LoVo (cell line): ENCODE measurements around the gene ICAM4.
"Not testable (repeated sequence)": the region's sequence is repeated elsewhere in the genome, so short reads cannot be mapped to it uniquely, and the experiment has no call there.

Experiments
- DNase-seq: peaks from one replicate; pipeline ENCODE4 v3.0.0-alpha.2; 2016; ENCODE audit warnings: low spot score

ICAM4 gene, protein sequence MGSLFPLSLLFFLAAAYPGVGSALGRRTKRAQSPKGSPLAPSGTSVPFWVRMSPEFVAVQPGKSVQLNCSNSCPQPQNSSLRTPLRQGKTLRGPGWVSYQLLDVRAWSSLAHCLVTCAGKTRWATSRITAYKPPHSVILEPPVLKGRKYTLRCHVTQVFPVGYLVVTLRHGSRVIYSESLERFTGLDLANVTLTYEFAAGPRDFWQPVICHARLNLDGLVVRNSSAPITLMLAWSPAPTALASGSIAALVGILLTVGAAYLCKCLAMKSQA

DNA sequence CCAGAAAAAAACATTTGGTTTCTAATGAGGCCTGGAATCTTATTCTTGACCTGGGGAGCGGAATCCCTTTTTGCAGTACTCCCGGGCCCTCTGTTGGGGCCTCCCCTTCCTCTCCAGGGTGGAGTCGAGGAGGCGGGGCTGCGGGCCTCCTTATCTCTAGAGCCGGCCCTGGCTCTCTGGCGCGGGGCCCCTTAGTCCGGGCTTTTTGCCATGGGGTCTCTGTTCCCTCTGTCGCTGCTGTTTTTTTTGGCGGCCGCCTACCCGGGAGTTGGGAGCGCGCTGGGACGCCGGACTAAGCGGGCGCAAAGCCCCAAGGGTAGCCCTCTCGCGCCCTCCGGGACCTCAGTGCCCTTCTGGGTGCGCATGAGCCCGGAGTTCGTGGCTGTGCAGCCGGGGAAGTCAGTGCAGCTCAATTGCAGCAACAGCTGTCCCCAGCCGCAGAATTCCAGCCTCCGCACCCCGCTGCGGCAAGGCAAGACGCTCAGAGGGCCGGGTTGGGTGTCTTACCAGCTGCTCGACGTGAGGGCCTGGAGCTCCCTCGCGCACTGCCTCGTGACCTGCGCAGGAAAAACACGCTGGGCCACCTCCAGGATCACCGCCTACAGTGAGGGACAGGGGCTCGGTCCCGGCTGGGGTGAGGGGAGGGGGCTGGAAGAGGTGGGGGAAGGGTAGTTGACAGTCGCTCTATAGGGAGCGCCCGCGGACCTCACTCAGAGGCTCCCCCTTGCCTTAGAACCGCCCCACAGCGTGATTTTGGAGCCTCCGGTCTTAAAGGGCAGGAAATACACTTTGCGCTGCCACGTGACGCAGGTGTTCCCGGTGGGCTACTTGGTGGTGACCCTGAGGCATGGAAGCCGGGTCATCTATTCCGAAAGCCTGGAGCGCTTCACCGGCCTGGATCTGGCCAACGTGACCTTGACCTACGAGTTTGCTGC, at the start of gene ICAM4:
TSS of gene ICAM4 (plus strand) at position 153 of the 935 bp plus-strand sequence. CDS start at position 211, 58 bp downstream.
- no peak for DNase-seq

DNA sequence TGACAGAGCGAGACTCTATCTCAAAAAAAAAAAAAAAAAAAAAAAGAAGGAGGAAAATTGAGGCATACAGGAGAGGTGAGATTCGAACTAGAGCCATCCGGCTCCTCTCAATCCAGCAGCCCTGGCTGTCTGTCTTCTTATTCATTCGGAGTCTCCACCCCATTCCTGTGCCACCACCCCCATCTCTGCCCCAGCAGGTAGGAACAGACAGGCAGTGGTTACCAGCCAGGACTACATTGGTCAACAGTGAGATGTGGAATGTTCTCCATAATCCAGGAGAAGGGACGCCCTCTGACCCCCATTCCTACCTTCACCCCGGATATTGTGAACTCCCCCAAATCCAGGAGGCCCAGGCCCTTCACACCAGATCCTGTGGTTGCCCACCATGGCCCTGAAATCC, 49.1 kb upstream of the ICAM4 start:
- no peak for DNase-seq

DNA sequence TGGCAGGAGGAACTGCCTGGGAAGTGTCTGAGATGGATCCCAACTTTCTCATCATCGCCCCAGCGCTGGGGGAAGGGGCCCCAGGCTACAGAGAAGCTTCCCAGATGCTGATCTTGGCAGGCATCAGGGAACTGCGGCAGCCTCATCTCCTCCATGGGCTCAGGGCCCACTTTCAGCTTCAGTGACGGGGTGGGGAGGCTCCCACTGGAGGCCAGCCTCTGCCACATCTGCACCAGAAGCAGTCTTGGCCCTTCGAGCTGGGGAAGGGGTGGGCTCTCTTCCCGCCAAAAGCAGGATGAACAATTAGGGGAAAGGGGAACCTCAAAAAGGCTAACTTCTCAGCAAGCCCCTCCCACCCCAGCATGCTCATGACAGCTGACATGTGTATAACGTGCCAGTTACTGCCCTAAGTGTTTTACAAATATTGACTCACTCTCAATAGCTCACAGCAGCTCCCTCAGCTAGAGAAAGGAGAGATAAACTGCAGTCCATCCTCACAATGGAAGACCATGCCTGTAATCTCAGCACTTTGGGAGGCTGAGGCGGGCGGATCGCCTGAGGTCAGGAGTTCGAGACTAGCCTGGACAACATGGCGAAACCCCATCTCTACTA, 48.5 kb upstream of the ICAM4 start:
- DNase-seq: no peak

DNA sequence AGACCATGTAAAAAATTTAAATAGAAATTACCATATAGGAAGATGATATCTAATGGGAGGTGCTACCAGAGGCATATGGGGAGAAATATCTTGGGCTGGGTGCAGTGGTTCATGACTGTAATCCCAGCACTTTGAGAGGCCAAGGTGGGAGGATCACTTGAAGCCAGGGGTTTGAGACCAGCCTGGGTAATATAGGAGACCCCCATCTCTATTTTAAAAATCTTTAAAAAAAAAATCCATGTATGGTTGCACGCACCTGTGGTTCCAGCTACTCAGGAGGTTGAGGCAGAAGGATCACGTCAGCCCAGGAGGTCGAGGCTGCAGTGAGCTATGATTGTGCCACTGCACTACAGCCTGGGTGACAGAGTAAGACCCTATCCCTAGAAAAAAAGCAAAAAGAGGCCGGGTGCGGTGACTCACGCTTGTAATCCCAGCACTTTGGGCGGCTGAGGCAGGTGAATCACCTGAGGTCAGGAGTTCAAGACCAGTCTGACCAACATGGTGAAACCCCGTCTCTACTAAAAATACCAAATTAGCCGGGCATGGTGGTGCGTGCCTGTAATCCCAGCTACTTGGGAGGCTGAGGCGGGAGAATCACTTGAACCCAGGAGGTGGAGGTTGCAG, 44.8 kb upstream of the ICAM4 start:
- DNase-seq: not testable (repeated sequence)

DNA sequence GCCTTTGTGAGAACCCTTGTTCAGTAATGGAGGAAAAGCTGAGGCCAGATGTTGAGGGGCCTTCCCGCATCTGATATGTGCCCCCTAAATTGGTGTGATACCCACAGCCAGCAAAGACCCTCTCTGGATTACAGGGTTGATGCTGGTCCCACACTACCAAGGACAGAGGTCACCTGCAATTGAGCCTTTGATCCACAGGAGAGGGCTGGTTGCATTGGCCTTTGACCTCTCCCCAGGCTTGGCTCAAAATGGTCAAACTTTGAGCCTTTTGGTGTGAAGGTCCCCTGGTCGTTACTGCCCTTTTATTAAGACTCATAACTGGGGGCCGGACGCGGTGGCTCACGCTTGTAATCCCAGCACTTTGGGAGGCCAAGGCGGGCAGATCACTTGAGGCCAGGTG, 43.1 kb upstream of the ICAM4 start:
- no peak for DNase-seq

DNA sequence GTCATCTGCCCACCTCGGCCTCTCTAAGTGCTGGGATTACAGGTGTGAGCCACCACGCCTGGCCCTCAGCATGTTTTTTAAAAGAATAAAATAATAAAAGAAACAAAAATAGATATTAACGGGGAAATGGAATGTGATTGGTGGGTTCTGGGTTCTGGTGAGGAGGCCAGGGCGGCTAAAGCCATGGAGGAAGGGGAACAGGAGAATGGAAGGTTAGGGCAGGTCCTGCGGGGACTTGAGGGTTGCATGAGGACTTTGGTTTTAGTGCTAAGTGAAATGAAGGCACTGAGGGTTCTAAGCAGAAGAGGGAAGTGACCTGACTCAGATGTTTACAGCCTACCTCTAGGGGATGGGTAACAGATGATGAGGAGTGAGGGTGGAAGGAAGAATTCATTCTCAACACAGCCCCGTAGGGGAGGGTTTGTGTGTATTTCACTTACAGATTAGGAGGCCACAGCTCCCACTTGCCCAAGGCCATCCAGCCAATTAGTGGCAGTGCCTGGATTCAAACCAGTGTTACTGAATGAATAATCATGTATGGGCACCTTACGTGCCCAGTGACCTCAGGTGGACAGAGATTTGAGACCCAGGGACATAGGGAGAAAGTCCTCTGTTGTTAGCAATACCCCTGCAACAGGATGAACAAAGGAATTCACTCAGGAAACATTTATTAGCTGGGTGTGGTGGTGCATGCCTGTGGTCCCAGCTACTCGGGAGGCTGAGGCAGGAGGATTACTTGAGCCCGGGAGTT, 41.4 kb upstream of the ICAM4 start:
- no peak for DNase-seq

DNA sequence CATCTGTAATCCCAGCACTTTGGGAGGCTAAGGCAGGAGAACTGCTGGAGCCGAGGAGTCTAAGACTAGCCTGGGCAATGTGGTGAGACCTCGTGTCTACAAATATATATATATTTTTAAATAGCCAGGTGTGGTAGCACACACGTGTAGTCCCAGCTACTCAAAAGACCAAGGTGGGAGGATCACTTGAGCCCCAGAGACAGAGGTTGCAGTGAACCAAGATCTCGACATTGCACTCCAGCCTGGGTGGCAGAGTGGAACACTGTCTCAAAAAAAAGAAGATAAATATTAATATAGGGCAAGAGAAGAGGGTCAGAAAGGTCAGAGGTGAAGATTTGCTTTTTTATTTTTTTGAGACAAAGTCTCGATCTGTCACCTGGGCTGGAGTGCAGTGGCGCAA, 40.2 kb upstream of the ICAM4 start:
- DNase-seq: no peak

DNA sequence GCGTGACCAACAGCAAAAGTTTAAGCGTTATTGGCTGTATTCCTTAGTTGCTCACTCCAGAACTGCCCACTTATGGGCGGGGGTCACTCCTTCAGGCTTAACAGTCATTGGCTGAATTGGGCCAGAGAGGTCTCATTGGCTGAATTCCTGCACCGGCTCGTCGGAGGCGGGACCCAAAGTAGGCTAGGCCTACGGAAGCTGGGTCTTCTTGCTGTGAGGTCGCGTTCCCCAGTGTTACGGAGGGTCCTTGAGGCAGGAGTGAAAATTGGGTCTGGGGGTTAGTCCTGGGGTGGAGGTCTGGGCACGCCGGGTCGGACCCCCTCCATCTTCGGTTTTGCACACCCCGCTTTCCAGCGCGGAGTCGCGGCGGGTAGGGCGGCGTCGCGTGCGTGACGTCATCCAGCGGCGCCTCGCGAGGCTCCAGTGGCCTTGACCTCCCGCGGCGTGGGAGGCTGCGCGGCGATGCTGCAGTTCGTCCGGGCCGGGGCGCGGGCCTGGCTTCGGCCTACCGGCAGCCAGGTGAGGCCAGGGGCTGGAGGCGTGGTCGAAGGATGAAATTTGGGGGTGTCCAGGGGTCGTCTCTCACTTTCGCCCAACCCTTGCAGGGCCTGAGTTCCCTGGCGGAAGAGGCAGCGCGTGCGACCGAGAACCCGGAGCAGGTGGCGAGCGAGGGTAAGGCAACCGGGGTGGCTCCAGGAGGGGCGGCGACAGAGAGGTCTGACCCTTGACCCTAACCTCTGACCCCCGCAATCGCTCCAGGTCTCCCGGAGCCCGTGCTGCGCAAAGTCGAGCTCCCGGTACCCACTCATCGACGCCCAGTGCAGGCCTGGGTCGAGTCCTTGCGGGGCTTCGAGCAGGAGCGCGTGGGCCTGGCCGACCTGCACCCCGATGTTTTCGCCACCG, 34.7 kb upstream of the ICAM4 start, which contains the start of gene MRPL4:
TSS of gene MRPL4 (plus strand) at position 423 of the 903 bp plus-strand sequence. CDS start at position 463, 40 bp downstream.
- peak; percentile 99 for DNase-seq

DNA sequence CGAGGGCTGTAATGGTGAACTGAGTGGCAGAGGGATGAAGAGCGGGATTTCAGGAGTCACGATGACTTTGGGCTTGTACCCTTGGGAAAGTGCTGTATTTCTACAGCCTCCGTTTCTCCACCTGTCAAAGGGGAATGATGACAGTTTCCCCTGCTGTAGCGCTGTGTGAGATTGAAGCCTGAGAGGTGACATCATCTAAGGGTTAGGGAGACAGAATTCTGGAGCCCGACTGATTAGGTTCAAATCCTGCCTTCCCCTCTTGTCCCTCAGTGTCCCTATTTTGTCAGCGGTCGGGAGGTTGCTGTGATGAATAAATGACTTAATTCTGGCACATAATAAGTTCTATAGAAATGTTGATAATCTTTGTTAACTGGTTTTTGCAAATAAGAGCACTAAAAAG, 34.0 kb upstream of the ICAM4 start:
- no peak for DNase-seq

DNA sequence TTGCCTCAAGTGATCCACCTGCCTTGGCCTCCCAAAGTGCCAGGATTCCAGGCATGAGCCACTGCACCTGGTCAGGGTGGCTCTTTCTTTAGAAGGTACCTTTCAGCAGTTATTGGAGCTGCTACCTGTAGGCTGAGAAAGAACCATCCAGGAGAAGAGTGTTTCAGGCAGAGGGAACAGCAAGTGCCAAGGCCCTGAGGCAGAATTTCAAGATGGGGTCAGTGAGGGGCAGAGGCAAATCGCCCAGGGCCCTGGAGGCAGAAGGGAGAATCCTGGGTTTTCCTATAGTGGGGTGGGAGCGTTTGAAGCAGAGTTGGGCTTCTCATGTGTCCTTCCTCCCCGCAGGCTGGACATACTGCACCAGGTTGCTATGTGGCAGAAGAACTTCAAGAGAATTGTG, 32.5 kb upstream of the ICAM4 start:
- no peak for DNase-seq

DNA sequence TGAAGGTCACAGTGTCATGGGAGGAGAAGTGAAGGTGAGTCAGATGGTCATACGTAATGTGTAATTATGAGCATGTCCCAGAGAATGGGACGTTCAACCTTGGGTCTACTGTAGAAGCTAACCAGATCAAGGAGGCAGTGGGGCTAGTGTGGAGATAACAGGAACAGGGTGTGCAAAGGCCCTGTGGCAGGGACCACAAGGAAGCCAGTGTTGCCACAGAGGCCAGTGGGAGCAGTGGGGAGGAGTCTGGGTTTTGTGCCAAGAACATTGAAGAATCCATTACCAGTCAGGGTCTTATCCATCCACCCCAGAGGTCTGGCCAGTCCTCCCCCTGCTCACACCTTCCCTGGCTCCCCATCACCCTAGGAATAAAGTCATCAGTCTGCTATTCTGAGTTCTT, 31.4 kb upstream of the ICAM4 start:
- no peak for DNase-seq

DNA sequence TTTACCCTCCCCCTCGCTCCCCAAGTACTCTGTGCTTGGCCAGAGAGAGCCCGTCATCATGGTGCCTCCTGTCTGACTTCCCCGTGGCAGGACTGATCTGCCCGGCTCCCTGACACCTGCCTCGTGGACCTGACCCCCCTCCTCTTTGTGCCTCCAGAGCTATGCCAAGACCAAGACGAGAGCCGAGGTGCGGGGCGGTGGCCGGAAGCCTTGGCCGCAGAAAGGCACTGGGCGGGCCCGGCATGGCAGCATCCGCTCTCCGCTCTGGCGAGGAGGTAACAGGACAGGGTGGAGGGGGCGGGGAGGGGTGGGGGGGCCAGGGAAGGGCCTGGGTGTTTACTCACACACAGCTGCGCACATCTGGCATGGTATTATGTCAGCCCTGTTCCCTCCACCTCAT, 30.2 kb upstream of the ICAM4 start:
- no peak for DNase-seq

DNA sequence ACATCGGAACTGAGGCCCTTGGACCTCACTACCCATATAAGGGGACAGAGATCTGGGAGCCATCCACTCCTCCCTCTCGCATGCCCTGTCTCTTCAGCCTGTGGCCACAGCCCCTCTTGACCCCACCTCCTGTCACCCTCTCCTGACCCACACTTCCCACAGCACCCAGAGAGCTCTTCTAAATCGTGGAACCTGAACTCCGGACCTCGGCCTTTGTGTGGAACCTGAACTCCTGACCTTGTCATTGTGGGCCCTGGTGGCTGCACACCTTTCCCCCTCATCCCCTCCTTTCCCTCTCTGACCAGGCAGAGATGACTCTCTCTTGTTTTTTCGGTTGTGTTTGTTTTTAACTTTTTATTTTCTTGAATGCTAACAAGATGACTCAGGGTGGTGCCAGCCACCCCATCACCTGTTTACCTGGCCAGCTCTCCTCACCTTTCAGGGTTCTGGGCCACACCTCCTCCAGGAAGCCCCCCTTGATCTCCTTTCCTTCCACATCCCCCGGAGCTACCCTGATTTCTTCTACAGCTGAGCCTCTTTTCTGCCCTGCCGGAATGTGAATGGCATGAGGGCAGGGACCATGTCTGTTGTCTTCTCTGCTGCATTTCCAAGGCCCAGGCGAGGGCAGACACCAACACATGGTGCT, 29.7 kb upstream of the ICAM4 start:
- DNase-seq: no peak

DNA sequence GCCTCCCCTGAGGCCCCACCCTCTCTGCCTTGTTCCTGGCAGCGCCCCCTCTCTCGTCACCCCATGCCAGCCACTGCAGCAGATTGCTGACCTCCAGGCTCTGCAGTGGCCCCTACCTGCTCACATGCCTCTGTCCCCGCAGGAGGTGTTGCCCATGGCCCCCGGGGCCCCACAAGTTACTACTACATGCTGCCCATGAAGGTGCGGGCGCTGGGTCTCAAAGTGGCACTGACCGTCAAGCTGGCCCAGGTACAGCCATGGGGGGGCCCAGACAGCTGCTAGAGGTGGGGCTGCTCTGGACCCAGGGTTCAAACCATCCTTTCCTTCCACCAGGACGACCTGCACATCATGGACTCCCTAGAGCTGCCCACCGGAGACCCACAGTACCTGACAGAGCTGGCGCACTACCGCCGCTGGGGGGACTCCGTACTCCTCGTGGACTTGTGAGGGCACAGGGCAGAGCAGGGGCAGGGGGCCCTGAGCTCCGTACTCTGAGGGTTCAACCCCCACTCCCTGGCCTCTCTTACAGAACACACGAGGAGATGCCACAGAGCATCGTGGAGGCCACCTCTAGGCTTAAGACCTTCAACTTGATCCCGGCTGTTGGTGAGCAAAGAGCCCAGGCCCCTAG, 28.6 kb upstream of the ICAM4 start:
- no peak for DNase-seq

DNA sequence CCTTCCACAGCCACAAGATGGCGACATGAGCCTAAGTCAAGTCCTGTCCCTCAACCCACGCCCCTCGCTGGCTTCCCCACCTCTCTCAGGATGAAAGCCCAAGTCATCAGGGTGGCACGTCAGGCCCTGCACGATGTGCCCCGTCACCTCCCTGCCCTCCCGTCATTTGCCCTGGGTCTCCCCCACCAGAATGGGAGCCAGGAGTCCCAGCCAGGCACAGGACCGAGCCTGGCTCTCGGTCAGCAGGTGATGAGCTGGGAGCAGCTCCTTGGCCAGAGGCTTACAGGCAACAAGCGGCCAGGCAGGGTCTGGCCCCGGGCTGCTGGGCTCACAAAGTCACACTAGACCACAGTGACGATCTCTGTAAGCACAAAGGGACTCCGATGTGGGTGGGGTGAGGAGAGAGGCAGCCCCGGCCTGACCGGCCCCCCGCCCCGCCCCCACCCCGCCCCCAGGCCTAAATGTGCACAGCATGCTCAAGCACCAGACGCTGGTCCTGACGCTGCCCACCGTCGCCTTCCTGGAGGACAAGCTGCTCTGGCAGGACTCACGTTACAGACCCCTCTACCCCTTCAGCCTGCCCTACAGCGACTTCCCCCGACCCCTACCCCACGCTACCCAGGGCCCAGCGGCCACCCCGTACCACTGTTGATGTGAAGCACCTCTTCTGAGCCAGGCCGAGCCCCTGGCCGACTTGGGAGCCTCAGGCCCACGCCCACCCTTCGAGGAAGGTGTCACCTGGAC, 27.4 kb upstream of the ICAM4 start:
- DNase-seq: peak; percentile 74

DNA sequence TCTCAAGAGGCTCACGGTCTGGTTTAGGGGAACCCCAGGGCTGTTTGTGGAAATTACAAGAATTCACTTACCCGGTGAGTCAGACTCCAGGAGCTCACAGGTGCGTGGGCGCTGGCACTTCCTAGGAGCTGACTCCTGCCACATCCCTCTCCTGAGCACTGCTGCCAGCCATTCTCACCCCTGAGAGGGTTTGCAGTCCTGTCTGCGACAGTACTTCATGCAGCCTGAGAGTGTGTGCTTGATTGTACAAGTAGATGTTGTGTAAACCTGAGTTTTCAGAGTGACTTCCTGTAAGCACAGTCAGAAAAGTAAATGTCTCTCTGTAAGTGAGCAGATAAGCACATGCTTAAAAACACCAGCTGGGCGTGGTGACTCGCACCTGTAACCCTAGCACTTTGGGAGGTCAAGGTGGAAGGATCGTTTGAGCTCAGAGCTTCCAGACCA, 26.6 kb upstream of the ICAM4 start:
- no peak for DNase-seq

DNA sequence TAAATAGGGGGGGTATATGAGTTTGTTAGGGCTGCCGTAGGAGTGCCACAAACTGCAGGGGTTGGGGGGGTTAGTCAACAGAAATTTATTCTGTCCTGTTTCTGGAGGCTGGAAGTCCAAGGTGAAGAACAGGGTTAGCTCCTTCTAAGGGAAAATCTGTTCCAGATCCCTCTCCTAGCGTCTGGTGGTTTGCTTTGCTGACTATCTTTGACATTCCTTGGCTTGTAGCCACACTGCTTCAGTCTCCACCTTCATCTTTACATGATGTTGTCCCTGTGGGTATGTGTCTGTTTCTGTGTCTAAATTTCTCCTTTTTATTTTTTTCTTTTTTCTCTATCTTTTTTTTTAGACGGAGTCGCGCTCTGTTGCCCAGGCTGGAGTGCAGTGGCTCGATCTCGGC, 24.0 kb upstream of the ICAM4 start:
- DNase-seq: no peak

DNA sequence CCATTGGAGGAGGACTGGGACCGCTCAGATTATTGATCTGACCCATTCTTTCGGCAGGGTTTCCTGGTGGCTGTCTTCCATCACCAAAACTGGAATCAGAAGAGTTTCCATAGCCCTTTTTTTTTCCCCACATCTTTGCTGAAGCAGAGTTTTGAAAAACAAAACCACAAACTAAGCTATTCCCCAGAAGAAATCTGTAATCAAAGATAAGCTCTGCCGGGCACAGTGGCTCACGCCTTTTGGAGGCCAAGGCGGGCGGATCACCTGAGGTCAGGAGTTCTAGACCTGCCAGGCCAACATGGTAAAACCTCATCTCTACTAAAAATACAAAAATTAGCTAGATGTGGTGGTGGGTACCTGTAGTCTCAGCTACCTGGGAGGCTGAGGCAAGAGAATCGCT, 20.0 kb upstream of the ICAM4 start:
- DNase-seq: no peak

DNA sequence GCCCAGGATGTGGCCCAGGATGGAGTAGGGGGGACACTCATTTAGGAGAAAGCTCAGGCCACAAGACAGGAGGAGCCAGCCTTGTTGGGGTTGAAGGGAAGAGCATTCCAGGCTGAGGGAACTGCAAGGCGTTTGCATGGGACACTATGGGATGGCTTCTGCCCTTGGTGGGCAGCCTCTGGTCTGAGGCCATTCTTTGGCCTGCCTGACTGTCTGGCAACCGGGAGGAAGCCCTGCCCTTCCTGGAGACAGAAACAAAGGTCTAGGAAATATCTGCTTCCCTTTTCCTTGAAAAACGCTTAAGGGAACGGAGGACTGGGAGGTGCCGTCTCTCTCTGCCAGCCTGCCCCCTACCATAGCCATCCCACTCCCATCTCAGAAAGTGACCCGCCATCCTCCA, 18.7 kb upstream of the ICAM4 start:
- DNase-seq: no peak
